Natural killer cell (primary cell): Measurements from ENCODE around the gene RFPL1. TPM values are rescaled to one million over a fixed set of nuclear protein-coding genes. Genes with fewer than 3 reads are reported as not detected.

ENCODE experiments used
- ATAC-seq, 3 donors: fragments of 150-1000 bp in 2 of 3; fragments of 200-7000 bp in 1 of 3; cut with Tn5 transposase; 1 replicate in 1 of 3; 2 replicates in 2 of 3; pipeline ENCODE4 v1.10.0; 2021; ENCODE audit warnings: mild to moderate bottlenecking in 2 of 3, moderate library complexity in 2 of 3
- DNase-seq, 2 donors: peaks; one replicate each; pipeline versions ENCODE4 v3.0.0 to v3.0.0-alpha.2; 2013 to 2021; ENCODE audit warnings: mixed read lengths in 1 of 2
- H3K27ac ChIP-seq: one replicate; pipeline ENCODE4 v1.5.1; 2013; ENCODE audit warnings: mild to moderate bottlenecking, low read length
- H3K27me3 ChIP-seq: one replicate; pipeline ENCODE4 v1.6.1; 2013; ENCODE audit warnings: low read length; ENCODE audit not compliant: control insufficient read depth, insufficient read depth
- H3K36me3 ChIP-seq: one replicate; pipeline ENCODE4 v1.6.1; 2013; ENCODE audit warnings: low read length; ENCODE audit not compliant: control insufficient read depth, insufficient read depth
- H3K4me1 ChIP-seq: one replicate; pipeline ENCODE4 v1.6.1; 2013; ENCODE audit warnings: low read length; ENCODE audit not compliant: control insufficient read depth, insufficient read depth
- H3K4me3 ChIP-seq: one replicate; pipeline ENCODE4 v1.5.1; 2013; ENCODE audit warnings: low read length
- H3K9me3 ChIP-seq: one replicate; pipeline ENCODE4 v1.6.1; 2013; ENCODE audit warnings: low read length; ENCODE audit not compliant: control insufficient read depth, insufficient read depth
- H3K27ac Mint-ChIP-seq, 2 donors: one replicate each; pipeline ENCODE4 v1.8.0; 2022; ENCODE audit warnings: mild to moderate bottlenecking in 2 of 2, mixed read lengths in 2 of 2, moderate library complexity in 1 of 2
- H3K27me3 Mint-ChIP-seq, 2 donors: one replicate each; pipeline ENCODE4 v1.8.0; 2022; ENCODE audit warnings: low read depth in 2 of 2, mixed read lengths in 2 of 2
- H3K36me3 Mint-ChIP-seq: one replicate; pipeline ENCODE4 v1.8.0; 2022; ENCODE audit warnings: mixed read lengths
- H3K4me1 Mint-ChIP-seq, 2 donors: one replicate each; pipeline ENCODE4 v1.8.0; 2022; ENCODE audit warnings: mixed read lengths in 2 of 2
- H3K4me3 Mint-ChIP-seq: one replicate; pipeline ENCODE4 v1.8.0; 2022; ENCODE audit warnings: mild to moderate bottlenecking, moderate library complexity, mixed read lengths
- H3K9me3 Mint-ChIP-seq, 2 donors: one replicate each; pipeline ENCODE4 v1.8.0; 2022; ENCODE audit warnings: mixed read lengths in 2 of 2
- CTCF ChIP-seq: fragments of 200-600 bp; IDR thresholded peaks from one replicate; pipeline ENCODE4 v1.8.0; 2022; ENCODE audit warnings: antibody characterized with exemption
- WGBS: methylation state at CpG from one replicate; pipeline ENCODE4 v1.1.7; 2013; ENCODE audit warnings: missing lambda C conversion rate; ENCODE audit not compliant: insufficient coverage; 5-methylcytosine and 5-hydroxymethylcytosine counted together
- intact Hi-C: fragments of 100-400 bp; cut with micrococcal nuclease; formaldehyde crosslinking; loops from one replicate; pipeline ENCODE4 v1.14.2; 2022
- total RNA-seq, 4 donors: library from RNA; stranded (reverse); fragments of 120-200 nt in 1 of 4; gene quantifications; one replicate each; pipeline versions ENCODE4 v1.2.3 to v1.2.4, GENCODE V29; 2013 to 2022

The RFPL1 gene
- total RNA-seq, 3 donors from 2014 or later (not counting 1 experiment from before 2014, with no cell fraction given), result not detected

GRCh38 chr22:29464581-29464980 is 26.2 kb downstream of the RFPL1 start:
- no peak for DNase-seq
- Mint-ChIP-seq H3K4me1 (no peaks in the 10 kb centered on the region), H3K27ac (no peak overlapping the region), H3K4me3 (no peak overlapping the region), H3K27me3 (no peaks in the 10 kb centered on the region), H3K36me3 (no peaks in the 10 kb centered on the region), H3K9me3 (no peaks in the 10 kb centered on the region)
- Histone ChIP-seq H3K9me3 (no peaks in the 10 kb centered on the region), H3K4me3 (no peak overlapping the region), H3K27me3 (no peaks in the 10 kb centered on the region), H3K4me1 (no peaks in the 10 kb centered on the region), H3K36me3 (no peaks in the 10 kb centered on the region), H3K27ac (no peak overlapping the region)
- WGBS, result 85% methylated on average over 7 of the region's 7 CpGs
- no peak for TF ChIP-seq CTCF
- no peak for ATAC-seq
- intact Hi-C loops, result no loop called here

DNA sequence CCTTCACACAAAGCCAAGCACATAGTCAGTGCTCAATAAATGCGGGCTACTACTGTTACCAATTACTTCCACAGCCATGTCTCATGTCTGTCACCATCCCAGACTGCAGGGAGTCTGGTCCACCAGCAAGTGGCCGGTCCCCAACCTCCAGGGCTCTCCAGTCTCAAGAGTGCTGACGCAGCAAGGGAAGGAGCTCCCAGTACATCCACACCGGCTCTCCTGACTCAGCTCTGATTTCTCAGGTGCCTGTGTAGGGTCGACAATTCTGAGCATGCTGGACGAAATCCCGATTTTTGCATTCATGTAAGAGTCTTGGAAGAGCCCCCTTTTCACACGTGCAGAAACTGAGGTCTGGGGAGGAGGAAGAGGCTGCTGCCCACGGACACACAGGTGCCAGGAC is 31.4 kb downstream of the RFPL1 start:
- Mint-ChIP-seq H3K4me3 (no peak overlapping the region), H3K27ac (peak overlapping the region in 1 of 2 donors; percentile 57), H3K36me3 (no peaks in the 10 kb centered on the region), H3K9me3 (no peaks in the 10 kb centered on the region), H3K27me3 (peaks cover 0 to 11% of the 10 kb centered on the region in 2 donors), H3K4me1 (peaks cover 0 to 10% of the 10 kb centered on the region in 2 donors)
- no peak for TF ChIP-seq CTCF
- intact Hi-C loops, result no loop called here
- Histone ChIP-seq H3K4me3 (no peak overlapping the region), H3K4me1 (peaks cover 10% of the 10 kb centered on the region), H3K36me3 (no peaks in the 10 kb centered on the region), H3K27me3 (no peaks in the 10 kb centered on the region), H3K9me3 (no peaks in the 10 kb centered on the region), H3K27ac (no peak overlapping the region)
- no peak for DNase-seq
- ATAC-seq, result no peak
- 83% methylated on average over 9 of the region's 9 CpGs for WGBS

- peaks cover 10% of the 10 kb centered on the region for H3K4me1 ChIP-seq
- H3K27ac ChIP-seq, result no peak overlapping the region
- WGBS, result 41% methylated on average over 51 of the region's 54 CpGs
- ATAC-seq, result peak; percentile 60 to 98 (median 89)
- peak; percentile 74 to 79 for DNase-seq
- H3K27me3 ChIP-seq, result no peaks in the 10 kb centered on the region
- no peaks in the 10 kb centered on the region for H3K36me3 Mint-ChIP-seq
- peaks cover 0 to 10% of the 10 kb centered on the region in 2 donors for H3K4me1 Mint-ChIP-seq
- H3K27ac Mint-ChIP-seq, result peak overlapping the region in 1 of 2 donors; percentile 57
- TF ChIP-seq CTCF, result peak; percentile 85
- H3K4me3 Mint-ChIP-seq, result peak overlapping the region; percentile 52
- no peaks in the 10 kb centered on the region for H3K9me3 ChIP-seq
- no peaks in the 10 kb centered on the region for H3K36me3 ChIP-seq
- H3K4me3 ChIP-seq, result no peak overlapping the region
- no peaks in the 10 kb centered on the region for H3K9me3 Mint-ChIP-seq
- peaks cover 3 to 11% of the 10 kb centered on the region in 2 donors for H3K27me3 Mint-ChIP-seq
- intact Hi-C loops, result no loop called here
Measured at GRCh38 chr22:29470159-29470855, 31.9 kb downstream of the RFPL1 start.

GRCh38 chr22:29473001-29473400 is 34.6 kb downstream of the RFPL1 start:
- H3K27me3 Mint-ChIP-seq, result peaks cover 21 to 23% of the 10 kb centered on the region in 2 donors
- no peak for ATAC-seq
- Histone ChIP-seq H3K4me1 (peaks cover 10% of the 10 kb centered on the region), H3K9me3 (no peaks in the 10 kb centered on the region), H3K4me3 (no peak overlapping the region), H3K27ac (no peak overlapping the region), H3K27me3 (no peaks in the 10 kb centered on the region), H3K36me3 (no peaks in the 10 kb centered on the region)
- peaks cover 0 to 10% of the 10 kb centered on the region in 2 donors for H3K4me1 Mint-ChIP-seq
- H3K4me3 Mint-ChIP-seq, result no peak overlapping the region
- no peak for TF ChIP-seq CTCF
- WGBS, result 73% methylated on average over 5 of the region's 5 CpGs
- intact Hi-C loops, result no loop called here
- DNase-seq, result no peak
- no peaks in the 10 kb centered on the region for H3K36me3 Mint-ChIP-seq
- H3K9me3 Mint-ChIP-seq, result no peaks in the 10 kb centered on the region
- H3K27ac Mint-ChIP-seq, result no peak overlapping the region
